UCSD-AML1 (cell line): ENCODE measurements around the gene SOX10.

Experiments used
- DNase-seq: peaks from one replicate; lab custom pipeline; 2025; ENCODE audit not compliant: unreplicated experiment; lab: John Stamatoyannopoulos, UW

SOX10 gene

GRCh38 chr22:37983860-37984791 lies at the start of gene SOX10:
Gene SOX10, minus strand, starts transcription at chr22:37984555. Its CDS starts 771 bp downstream, at chr22:37983784.
- no peak for DNase-seq

GRCh38 chr22:38033522-38034277 lies 49.3 kb upstream of the SOX10 start:
- DNase-seq: no peak

- no peak for DNase-seq
Measured at GRCh38 chr22:38032681-38033521, 48.5 kb upstream of the SOX10 start.

GRCh38 chr22:38031491-38031890 lies 47.1 kb upstream of the SOX10 start:
- DNase-seq: no peak

- DNase-seq: no peak
Measured at GRCh38 chr22:38030311-38031133, 46.2 kb upstream of the SOX10 start.

GRCh38 chr22:38029901-38030300 lies 45.5 kb upstream of the SOX10 start:
- DNase-seq: no peak

- DNase-seq: no peak
Measured at GRCh38 chr22:38029370-38029769, 45.0 kb upstream of the SOX10 start.

- no peak for DNase-seq
Measured at GRCh38 chr22:38028344-38029130, 44.2 kb upstream of the SOX10 start.

- DNase-seq: no peak
Measured at GRCh38 chr22:38027487-38027886, 43.1 kb upstream of the SOX10 start.

GRCh38 chr22:38026130-38027111 lies 42.1 kb upstream of the SOX10 start:
- no peak for DNase-seq

GRCh38 chr22:38025514-38025913 lies 41.2 kb upstream of the SOX10 start:
- DNase-seq: no peak

GRCh38 chr22:38023045-38023444 lies 38.7 kb upstream of the SOX10 start:
- no peak for DNase-seq

GRCh38 chr22:38021206-38021605 lies 36.9 kb upstream of the SOX10 start:
- DNase-seq: no peak

GRCh38 chr22:38018938-38019827 lies 34.8 kb upstream of the SOX10 start:
- DNase-seq: no peak

GRCh38 chr22:38017939-38018885 lies 33.9 kb upstream of the SOX10 start:
- no peak for DNase-seq

- DNase-seq: peak; percentile 64
Measured at GRCh38 chr22:38017272-38017920, 33.0 kb upstream of the SOX10 start.
